Astrocyte (in vitro differentiated cells and primary cell): ENCODE measurements around the gene C1QL4. TPM values are rescaled to one million over a fixed set of nuclear protein-coding genes. Genes with fewer than 3 reads are reported as not detected.

Experiments
- DNase-seq: peaks from one replicate; pipeline ENCODE4 v3.0.0-alpha.2; 2010; ENCODE audit warnings: low read depth
- FAIRE-seq: peaks from 2 replicates; lab custom pipeline; 2011; peaks lifted over from hg19 to GRCh38; lab: Jason Lieb, UNC
- H2AFZ ChIP-seq: 2 replicates; pipeline ENCODE4 v1.6.0; 2012; ENCODE audit warnings: low read depth, low read length, inconsistent platforms
- H3K27ac ChIP-seq: 2 replicates; pipeline ENCODE4 v1.5.1; 2011; ENCODE audit warnings: low read depth, low read length, inconsistent platforms
- H3K27me3 ChIP-seq: 2 replicates; pipeline ENCODE4 v1.6.0; 2011; ENCODE audit warnings: low read length, inconsistent platforms; ENCODE audit not compliant: insufficient read depth
- H3K36me3 ChIP-seq: 2 replicates; pipeline ENCODE4 v1.5.1; 2011; ENCODE audit warnings: low read length, inconsistent platforms; ENCODE audit not compliant: insufficient read depth
- H3K4me1 ChIP-seq: 2 replicates; pipeline ENCODE4 v1.5.1; 2011; ENCODE audit warnings: low read length, inconsistent platforms; ENCODE audit not compliant: insufficient read depth
- H3K4me2 ChIP-seq: 2 replicates; pipeline ENCODE4 v1.6.0; 2012; ENCODE audit warnings: low read length, inconsistent platforms
- H3K4me3 ChIP-seq: 2 replicates; pipeline ENCODE4 v1.5.1; 2011; ENCODE audit warnings: low read depth, mild to moderate bottlenecking, low read length, inconsistent platforms; ENCODE audit not compliant: insufficient read depth
- H3K79me2 ChIP-seq: 2 replicates; pipeline ENCODE4 v1.6.0; 2012; ENCODE audit warnings: mild to moderate bottlenecking, low read length, inconsistent platforms; ENCODE audit not compliant: insufficient read depth
- H3K9ac ChIP-seq: 2 replicates; pipeline ENCODE4 v1.6.0; 2012; ENCODE audit warnings: mild to moderate bottlenecking, low read length, inconsistent platforms
- H3K9me3 ChIP-seq: 2 replicates; pipeline ENCODE4 v1.5.1; 2012; ENCODE audit warnings: low read depth, mild to moderate bottlenecking, low read length, inconsistent platforms; ENCODE audit not compliant: insufficient read depth
- H4K20me1 ChIP-seq: 2 replicates; pipeline ENCODE4 v1.6.0; 2012; ENCODE audit warnings: low read length, inconsistent platforms; ENCODE audit not compliant: insufficient read depth
- H3K27ac Mint-ChIP-seq: one replicate; pipeline ENCODE4 v1.8.0; 2021; ENCODE audit warnings: mild to moderate bottlenecking, mixed read lengths; ENCODE audit not compliant: unreplicated experiment
- H3K27me3 Mint-ChIP-seq: one replicate; pipeline ENCODE4 v1.8.0; 2021; ENCODE audit warnings: low read depth, mixed read lengths; ENCODE audit not compliant: unreplicated experiment
- H3K36me3 Mint-ChIP-seq: one replicate; pipeline ENCODE4 v1.8.0; 2021; ENCODE audit warnings: low read depth, mixed read lengths; ENCODE audit not compliant: unreplicated experiment
- H3K4me1 Mint-ChIP-seq: one replicate; pipeline ENCODE4 v1.8.0; 2021; ENCODE audit warnings: low read depth, mixed read lengths; ENCODE audit not compliant: unreplicated experiment
- H3K4me3 Mint-ChIP-seq: one replicate; pipeline ENCODE4 v1.8.0; 2021; ENCODE audit warnings: mild to moderate bottlenecking, moderate library complexity, mixed read lengths; ENCODE audit not compliant: unreplicated experiment
- H3K9me3 Mint-ChIP-seq: one replicate; pipeline ENCODE4 v1.8.0; 2021; ENCODE audit warnings: mild to moderate bottlenecking, mixed read lengths; ENCODE audit not compliant: unreplicated experiment
- EZH2 ChIP-seq: IDR thresholded peaks from 2 replicates; pipeline ENCODE4 v1.6.1; 2012; ENCODE audit warnings: mild to moderate bottlenecking, low read length, inconsistent platforms; ENCODE audit not compliant: insufficient read depth
- total RNA-seq: library from RNA; stranded (reverse); gene quantifications from 2 replicates; pipeline ENCODE4 v1.2.1, GENCODE V29; 2021
- TF ChIP-seq, protein P1 (sequence below): IDR thresholded peaks from 2 replicates; pipeline ENCODE4 v1.5.1; 2011; ENCODE audit warnings: low read depth, mild to moderate bottlenecking, inconsistent platforms, low read length, moderate library complexity; ENCODE audit not compliant: insufficient read depth

The C1QL4 gene
- total RNA-seq, 1 donor from 2014 or later: 0.09 TPM

DNA sequence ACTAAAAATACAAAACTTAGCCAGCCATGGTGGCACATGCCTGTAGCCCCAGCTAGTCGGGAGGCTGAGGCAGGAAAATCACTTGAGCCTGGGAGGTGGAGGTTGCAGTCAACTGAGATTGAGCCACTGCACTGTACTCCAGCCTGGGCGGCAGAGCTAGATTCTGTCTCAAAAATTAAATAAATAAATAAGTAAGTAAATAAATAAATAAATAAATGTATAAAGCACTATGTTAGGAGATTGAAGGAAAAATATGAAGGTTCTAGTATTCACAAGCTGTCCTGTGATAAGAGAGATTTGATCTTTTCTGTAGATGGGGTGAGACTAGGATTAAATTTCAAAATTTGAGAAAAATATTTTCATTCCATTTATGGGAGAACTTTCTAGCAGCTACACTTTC lies 15.4 kb upstream of the C1QL4 start:
- peaks cover under 1% of the 10 kb centered on the region for H3K4me1 Mint-ChIP-seq

DNA sequence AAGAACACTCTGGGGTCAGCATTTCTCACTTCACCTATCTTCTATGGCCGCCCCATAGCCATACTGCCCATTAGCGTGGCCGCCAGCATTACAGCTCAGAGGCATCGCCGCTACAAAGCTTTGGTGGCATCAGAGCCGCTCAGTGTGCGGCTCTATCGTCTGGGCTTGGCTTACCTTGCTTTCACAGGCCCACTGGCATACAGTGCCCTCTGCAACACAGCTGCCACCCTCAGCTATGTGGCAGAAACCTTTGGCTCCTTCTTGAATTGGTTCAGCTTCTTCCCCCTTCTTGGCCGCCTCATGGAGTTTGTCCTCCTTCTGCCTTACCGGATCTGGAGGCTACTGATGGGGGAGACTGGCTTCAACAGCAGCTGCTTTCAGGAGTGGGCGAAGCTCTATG lies 12.3 kb upstream of the C1QL4 start:
- no peaks in the 10 kb centered on the region for H3K36me3 ChIP-seq
- no peaks in the 10 kb centered on the region for H3K9me3 ChIP-seq
- H3K4me1 ChIP-seq: peaks cover 29% of the 10 kb centered on the region
- no peaks in the 10 kb centered on the region for H3K79me2 ChIP-seq
- TF ChIP-seq, protein P1, sequence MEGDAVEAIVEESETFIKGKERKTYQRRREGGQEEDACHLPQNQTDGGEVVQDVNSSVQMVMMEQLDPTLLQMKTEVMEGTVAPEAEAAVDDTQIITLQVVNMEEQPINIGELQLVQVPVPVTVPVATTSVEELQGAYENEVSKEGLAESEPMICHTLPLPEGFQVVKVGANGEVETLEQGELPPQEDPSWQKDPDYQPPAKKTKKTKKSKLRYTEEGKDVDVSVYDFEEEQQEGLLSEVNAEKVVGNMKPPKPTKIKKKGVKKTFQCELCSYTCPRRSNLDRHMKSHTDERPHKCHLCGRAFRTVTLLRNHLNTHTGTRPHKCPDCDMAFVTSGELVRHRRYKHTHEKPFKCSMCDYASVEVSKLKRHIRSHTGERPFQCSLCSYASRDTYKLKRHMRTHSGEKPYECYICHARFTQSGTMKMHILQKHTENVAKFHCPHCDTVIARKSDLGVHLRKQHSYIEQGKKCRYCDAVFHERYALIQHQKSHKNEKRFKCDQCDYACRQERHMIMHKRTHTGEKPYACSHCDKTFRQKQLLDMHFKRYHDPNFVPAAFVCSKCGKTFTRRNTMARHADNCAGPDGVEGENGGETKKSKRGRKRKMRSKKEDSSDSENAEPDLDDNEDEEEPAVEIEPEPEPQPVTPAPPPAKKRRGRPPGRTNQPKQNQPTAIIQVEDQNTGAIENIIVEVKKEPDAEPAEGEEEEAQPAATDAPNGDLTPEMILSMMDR: no peak
- TF ChIP-seq EZH2: no peak
- H3K27me3 ChIP-seq: peaks cover 13% of the 10 kb centered on the region
- Mint-ChIP-seq H3K27ac (no peak overlapping the region), H3K36me3 (no peaks in the 10 kb centered on the region), H3K9me3 (no peaks in the 10 kb centered on the region), H3K4me1 (peaks cover 3% of the 10 kb centered on the region), H3K27me3 (peaks cover 48% of the 10 kb centered on the region), H3K4me3 (no peak overlapping the region)
- FAIRE-seq (no peak), DNase-seq (no peak)
- no peaks in the 10 kb centered on the region for H4K20me1 ChIP-seq
- H3K27ac ChIP-seq: no peak overlapping the region
- H3K9ac ChIP-seq: no peak overlapping the region
- no peak overlapping the region for H2AFZ ChIP-seq
- H3K4me2 ChIP-seq: no peak overlapping the region
- no peak overlapping the region for H3K4me3 ChIP-seq

More for the DNA sequence above, 15.4 kb upstream of the C1QL4 start:
- no peaks in the 10 kb centered on the region for H4K20me1 ChIP-seq
- no peaks in the 10 kb centered on the region for H3K9me3 Mint-ChIP-seq
- H2AFZ ChIP-seq: no peak overlapping the region
- peaks cover 11% of the 10 kb centered on the region for H3K4me1 ChIP-seq
- H3K36me3 ChIP-seq: no peaks in the 10 kb centered on the region
- TF ChIP-seq, protein P1: no peak
- TF ChIP-seq EZH2: no peak
- no peaks in the 10 kb centered on the region for H3K9me3 ChIP-seq
- H3K27ac Mint-ChIP-seq: no peak overlapping the region
- no peak for FAIRE-seq
- H3K36me3 Mint-ChIP-seq: no peaks in the 10 kb centered on the region
- H3K79me2 ChIP-seq: no peaks in the 10 kb centered on the region
- H3K27ac ChIP-seq: no peak overlapping the region
- DNase-seq: no peak
- H3K4me3 Mint-ChIP-seq: no peak overlapping the region
- no peak overlapping the region for H3K9ac ChIP-seq
- no peak overlapping the region for H3K4me2 ChIP-seq
- H3K27me3 Mint-ChIP-seq: peaks cover 33% of the 10 kb centered on the region
- no peak overlapping the region for H3K4me3 ChIP-seq
- H3K27me3 ChIP-seq: no peaks in the 10 kb centered on the region

DNA sequence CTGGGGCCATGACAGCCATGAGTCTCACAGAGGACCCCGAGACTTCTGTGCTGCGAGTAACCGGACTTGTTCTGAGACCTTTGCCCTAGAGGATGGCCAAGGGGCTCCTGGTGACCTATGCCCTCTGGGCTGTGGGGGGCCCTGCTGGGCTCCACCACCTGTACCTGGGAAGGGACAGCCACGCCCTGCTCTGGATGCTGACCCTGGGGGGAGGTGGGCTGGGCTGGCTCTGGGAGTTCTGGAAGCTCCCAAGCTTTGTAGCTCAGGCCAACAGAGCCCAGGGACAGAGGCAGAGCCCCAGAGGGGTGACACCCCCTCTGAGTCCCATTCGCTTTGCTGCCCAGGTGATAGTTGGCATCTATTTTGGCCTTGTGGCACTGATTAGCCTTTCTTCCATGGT lies 11.8 kb upstream of the C1QL4 start:
- H3K36me3 Mint-ChIP-seq: no peaks in the 10 kb centered on the region
- Histone ChIP-seq H4K20me1 (no peaks in the 10 kb centered on the region), H3K9me3 (no peaks in the 10 kb centered on the region), H3K79me2 (no peaks in the 10 kb centered on the region), H3K4me2 (peak overlapping the region; percentile 85), H3K27ac (no peak overlapping the region), H3K36me3 (no peaks in the 10 kb centered on the region), H2AFZ (no peak overlapping the region), H3K4me3 (no peak overlapping the region), H3K9ac (no peak overlapping the region), H3K27me3 (peaks cover 18% of the 10 kb centered on the region), H3K4me1 (peaks cover 30% of the 10 kb centered on the region)
- no peak overlapping the region for H3K27ac Mint-ChIP-seq
- H3K4me3 Mint-ChIP-seq: no peak overlapping the region
- DNase-seq (no peak), FAIRE-seq (no peak)
- H3K4me1 Mint-ChIP-seq: peaks cover 3% of the 10 kb centered on the region
- H3K9me3 Mint-ChIP-seq: no peaks in the 10 kb centered on the region
- TF ChIP-seq, protein P1: no peak
- no peak for TF ChIP-seq EZH2
- peaks cover 52% of the 10 kb centered on the region for H3K27me3 Mint-ChIP-seq
